GM13976 (cell line): ENCODE data around the gene FRMD7.

Experiments
- DNase-seq: peaks from one replicate; pipeline ENCODE4 v3.0.0; 2012; ENCODE audit warnings: low spot score
- CTCF ChIP-seq: IDR thresholded peaks from 2 replicates; pipeline ENCODE4 v1.5.1; 2012; ENCODE audit warnings: borderline replicate concordance, mild to moderate bottlenecking; ENCODE audit not compliant: insufficient read depth; ENCODE audit errors: extremely low read depth, missing control alignments, control extremely low read depth
- in situ Hi-C: fragments of 300-500 bp; cut with MboI; formaldehyde crosslinking; loops from one replicate; pipeline ENCODE4 v1.12.0; 2022; ENCODE audit warnings: low sequenced_read_pairs, mixed read lengths, inconsistent platforms; ENCODE audit not compliant: unreplicated experiment

FRMD7 gene

GRCh38 chrX:132031867-132032266 is 96.0 kb downstream of the FRMD7 start:
- TF ChIP-seq CTCF = no peak

GRCh38 chrX:132030264-132030663 is 97.6 kb downstream of the FRMD7 start:
- in situ Hi-C loops = no loop called here
- DNase-seq = no peak
- no peak for TF ChIP-seq CTCF

More at GRCh38 chrX:132031867-132032266, 96.0 kb downstream of the FRMD7 start:
- in situ Hi-C loops = no loop called here
- no peak for DNase-seq
